WTC11 (cell line): ENCODE results near the gene LRRC2. TPM values are rescaled to one million over a fixed set of nuclear protein-coding genes. Genes with fewer than 3 reads are reported as not detected.

Experiments
- ATAC-seq: fragments of 200-7000 bp; cut with Tn5 transposase; 2 replicates; pipeline ENCODE4 v1.10.0; 2021; ENCODE audit warnings: mild to moderate bottlenecking, moderate library complexity
- CTCF ChIA-PET: fragments of 300-600 bp; sonication (Branson Sonifier 250); formaldehyde crosslinking; loops from one replicate; lab custom pipeline; 2021; ENCODE audit warnings: antibody characterized with exemption; lab: Charles Lee
- POLR2A ChIA-PET: fragments of 350-600 bp; sonication (Branson Sonifier 250); formaldehyde crosslinking; loops from one replicate; lab custom pipeline; 2021; ENCODE audit warnings: antibody characterized with exemption; lab: Charles Lee
- DNase-seq: peaks from one replicate; pipeline ENCODE4 v3.0.0; 2021; ENCODE audit warnings: low spot score
- H3K27ac Mint-ChIP-seq: 2 replicates; pipeline ENCODE4 v1.8.0; 2021; ENCODE audit warnings: mixed read lengths
- H3K27me3 Mint-ChIP-seq: 2 replicates; pipeline ENCODE4 v1.8.0; 2021; ENCODE audit warnings: low read depth, mild to moderate bottlenecking, moderate library complexity, mixed read lengths
- H3K36me3 Mint-ChIP-seq: 2 replicates; pipeline ENCODE4 v1.8.0; 2021; ENCODE audit warnings: mixed read lengths
- H3K4me1 Mint-ChIP-seq: 2 replicates; pipeline ENCODE4 v1.8.0; 2022; ENCODE audit warnings: mixed read lengths
- H3K4me3 Mint-ChIP-seq: 2 replicates; pipeline ENCODE4 v1.8.0; 2021; ENCODE audit warnings: mild to moderate bottlenecking, moderate library complexity, mixed read lengths
- H3K9me3 Mint-ChIP-seq: 2 replicates; pipeline ENCODE4 v1.8.0; 2021; ENCODE audit warnings: mixed read lengths
- ARID4B ChIP-seq: sonication (generic); formaldehyde crosslinking; IDR thresholded peaks from 2 replicates; pipeline ENCODE4 v1.8.0; 2023; ENCODE audit warnings: missing genetic modification reagents, mild to moderate bottlenecking, borderline replicate concordance
- ATF1 ChIP-seq: sonication (generic); formaldehyde crosslinking; IDR thresholded peaks from 2 replicates; pipeline ENCODE4 v1.8.1; 2023; ENCODE audit warnings: mild to moderate bottlenecking, moderate library complexity, missing genetic modification reagents
- ELF4 ChIP-seq: sonication (generic); formaldehyde crosslinking; IDR thresholded peaks from 2 replicates; pipeline ENCODE4 v1.8.1; 2022; ENCODE audit warnings: low read depth, mild to moderate bottlenecking, moderate library complexity, missing genetic modification reagents
- GRHL2 ChIP-seq: fragments of 250-450 bp; sonication (Bioruptor Pico); IDR thresholded peaks from 2 replicates; pipeline ENCODE4 v1.8.0; 2022; ENCODE audit warnings: mild to moderate bottlenecking, moderate library complexity; ENCODE audit not compliant: insufficient replicate concordance, severe bottlenecking
- MAX ChIP-seq: sonication (generic); formaldehyde crosslinking; IDR thresholded peaks from 2 replicates; pipeline ENCODE4 v1.8.0; 2022; ENCODE audit warnings: mild to moderate bottlenecking, missing genetic modification reagents
- NFYB ChIP-seq: sonication (generic); formaldehyde crosslinking; conservative IDR thresholded peaks from 2 replicates; pipeline ENCODE4 v1.8.0; 2022; ENCODE audit warnings: low read depth, missing genetic modification reagents
- PREB ChIP-seq: sonication (generic); formaldehyde crosslinking; IDR thresholded peaks from 2 replicates; pipeline ENCODE4 v1.8.1; 2022; ENCODE audit warnings: mild to moderate bottlenecking, missing genetic modification reagents, moderate library complexity, borderline replicate concordance
- SMAD3 ChIP-seq: sonication (generic); formaldehyde crosslinking; IDR thresholded peaks from 2 replicates; pipeline ENCODE4 v1.8.0; 2022; ENCODE audit warnings: missing genetic modification reagents, mild to moderate bottlenecking, borderline replicate concordance
- ZNF219 ChIP-seq: sonication (generic); formaldehyde crosslinking; IDR thresholded peaks from 2 replicates; pipeline ENCODE4 v1.8.0; 2023; ENCODE audit warnings: missing genetic modification reagents, mild to moderate bottlenecking, borderline replicate concordance
- ZNF281 ChIP-seq: sonication (generic); formaldehyde crosslinking; IDR thresholded peaks from 2 replicates; pipeline ENCODE4 v1.8.0; 2023; ENCODE audit warnings: mild to moderate bottlenecking, missing genetic modification reagents
- ZNF423 ChIP-seq: fragments of 250-450 bp; sonication (Bioruptor Pico); IDR thresholded peaks from 2 replicates; pipeline ENCODE4 v2.1.2; 2022; ENCODE audit warnings: mild to moderate bottlenecking, moderate library complexity
- ZNF425 ChIP-seq: fragments of 250-450 bp; sonication (Bioruptor Pico); conservative IDR thresholded peaks from 2 replicates; pipeline ENCODE4 v1.9.0; 2021; ENCODE audit warnings: mild to moderate bottlenecking
- ZNF512 ChIP-seq: sonication (generic); formaldehyde crosslinking; IDR thresholded peaks from 2 replicates; pipeline ENCODE4 v1.8.1; 2022; ENCODE audit warnings: missing genetic modification reagents, borderline replicate concordance
- ZNF532 ChIP-seq: fragments of 250-450 bp; sonication (Bioruptor Pico); IDR thresholded peaks from 2 replicates; pipeline ENCODE4 v1.9.0; 2021; ENCODE audit warnings: mild to moderate bottlenecking, borderline replicate concordance
- total RNA-seq: library from RNA; stranded (reverse); gene quantifications from 3 replicates; pipeline ENCODE4 v1.2.3, GENCODE V29; 2021

The LRRC2 gene
- total RNA-seq, 1 experiment from 2014 or later, result 4.9 TPM

- TF ChIP-seq MAX (CRISPR knock-in tag), result no peak
- TF ChIP-seq ARID4B, result no peak
- no peak for TF ChIP-seq ZNF423
- TF ChIP-seq ZNF281 (CRISPR knock-in tag), result no peak
- TF ChIP-seq GRHL2 (CRISPR knock-in tag), result no peak
- TF ChIP-seq, all 79 proteins: peak for 0
These were observed 93.4 kb downstream of the LRRC2 start (continued) for GRCh38 chr3:46472736-46473135.

- no peak for DNase-seq
- Mint-ChIP-seq H3K4me3 (no peak overlapping the region), H3K27ac (no peak overlapping the region), H3K4me1 (no peaks in the 10 kb centered on the region), H3K27me3 (peaks cover 9% of the 10 kb centered on the region), H3K36me3 (peaks cover 10% of the 10 kb centered on the region), H3K9me3 (peaks cover 23% of the 10 kb centered on the region)
- CTCF ChIA-PET, result interaction anchor here (0.9 to 1.4 kb wide), 3 partner anchors 9 to 17 kb away, joined by 3 to 5 read pairs (median 3); no protein-coding TSS in a partner anchor
- ATAC-seq, result no peak
- POLR2A ChIA-PET, result interaction anchor here (0.7 kb wide), 1 partner anchor 339 kb away, joined by 3 read pairs; no protein-coding TSS in a partner anchor
- TF ChIP-seq ZNF512 (CRISPR knock-in tag), result no peak
These were observed 94.7 kb downstream of the LRRC2 start for GRCh38 chr3:46471371-46471914.

- CTCF ChIA-PET, result interaction anchor here (1.2 to 2.0 kb wide), 2 partner anchors 9 to 20 kb away, joined by 3 to 7 read pairs; no protein-coding TSS in a partner anchor
- Mint-ChIP-seq H3K36me3 (peaks cover 10% of the 10 kb centered on the region), H3K4me1 (no peaks in the 10 kb centered on the region), H3K4me3 (no peak overlapping the region), H3K27ac (no peak overlapping the region), H3K27me3 (peaks cover 14% of the 10 kb centered on the region), H3K9me3 (peaks cover 23% of the 10 kb centered on the region)
- DNase-seq, result no peak
- POLR2A ChIA-PET, result no interaction called here
- no peak; the same call in 1 of the 2 replicates for ATAC-seq
- TF ChIP-seq ELF4 (CRISPR knock-in tag), result no peak
- TF ChIP-seq ATF1 (CRISPR knock-in tag), result no peak
- no peak for TF ChIP-seq PREB
- TF ChIP-seq ZNF532 (CRISPR knock-in tag), result no peak
- no peak for TF ChIP-seq ZNF425
- no peak for TF ChIP-seq SMAD3
- TF ChIP-seq NFYB, result no peak
- TF ChIP-seq ZNF219, result no peak
These were observed 95.3 kb downstream of the LRRC2 start for GRCh38 chr3:46470831-46471230.
